ENCODE results near the gene SARNP. TPM values are rescaled to one million over a fixed set of nuclear protein-coding genes. Genes with fewer than 3 reads are reported as not detected.
A peak's percentile ranks its signal among the peaks of the same experiment; 100 is the strongest.

The SARNP gene
- total RNA-seq, 1 donor from 2014 or later = 67.9 TPM

DNA sequence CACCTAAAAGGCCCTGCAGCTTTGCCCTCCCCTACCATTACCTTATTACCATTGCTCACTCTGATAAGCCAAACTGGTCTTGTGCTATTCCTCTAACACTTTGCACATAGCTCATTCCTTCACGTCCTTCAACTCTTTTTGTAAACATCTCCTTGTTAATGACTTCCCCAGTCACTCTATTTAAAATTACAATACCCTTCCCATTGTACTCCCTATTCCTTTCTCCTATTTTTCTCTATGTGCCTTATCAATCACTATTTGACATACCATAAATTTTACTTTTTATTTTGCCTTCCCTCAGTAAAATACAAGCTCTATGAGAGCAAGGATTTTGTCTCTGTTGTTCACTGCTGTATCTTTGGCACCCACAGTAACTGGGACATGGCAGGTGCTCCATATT, 5.4 kb downstream of the SARNP start:
- Mint-ChIP-seq H3K4me3 (no peak overlapping the region), H3K36me3 (peaks cover 6% of the 10 kb centered on the region), H3K4me1 (peaks cover 25% of the 10 kb centered on the region), H3K9me3 (no peaks in the 10 kb centered on the region), H3K27me3 (ENCODE audit: low read depth) (no peaks in the 10 kb centered on the region), H3K27ac (peak overlapping the region; percentile 11)
- no peak for DNase-seq (ENCODE audit: low spot score in 2 of 2, unreplicated experiment in 2 of 2)
- TF ChIP-seq, protein P1, sequence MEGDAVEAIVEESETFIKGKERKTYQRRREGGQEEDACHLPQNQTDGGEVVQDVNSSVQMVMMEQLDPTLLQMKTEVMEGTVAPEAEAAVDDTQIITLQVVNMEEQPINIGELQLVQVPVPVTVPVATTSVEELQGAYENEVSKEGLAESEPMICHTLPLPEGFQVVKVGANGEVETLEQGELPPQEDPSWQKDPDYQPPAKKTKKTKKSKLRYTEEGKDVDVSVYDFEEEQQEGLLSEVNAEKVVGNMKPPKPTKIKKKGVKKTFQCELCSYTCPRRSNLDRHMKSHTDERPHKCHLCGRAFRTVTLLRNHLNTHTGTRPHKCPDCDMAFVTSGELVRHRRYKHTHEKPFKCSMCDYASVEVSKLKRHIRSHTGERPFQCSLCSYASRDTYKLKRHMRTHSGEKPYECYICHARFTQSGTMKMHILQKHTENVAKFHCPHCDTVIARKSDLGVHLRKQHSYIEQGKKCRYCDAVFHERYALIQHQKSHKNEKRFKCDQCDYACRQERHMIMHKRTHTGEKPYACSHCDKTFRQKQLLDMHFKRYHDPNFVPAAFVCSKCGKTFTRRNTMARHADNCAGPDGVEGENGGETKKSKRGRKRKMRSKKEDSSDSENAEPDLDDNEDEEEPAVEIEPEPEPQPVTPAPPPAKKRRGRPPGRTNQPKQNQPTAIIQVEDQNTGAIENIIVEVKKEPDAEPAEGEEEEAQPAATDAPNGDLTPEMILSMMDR (IDR thresholded peaks at IDR 0.05; ENCODE audit: unreplicated experiment) = no peak

DNA sequence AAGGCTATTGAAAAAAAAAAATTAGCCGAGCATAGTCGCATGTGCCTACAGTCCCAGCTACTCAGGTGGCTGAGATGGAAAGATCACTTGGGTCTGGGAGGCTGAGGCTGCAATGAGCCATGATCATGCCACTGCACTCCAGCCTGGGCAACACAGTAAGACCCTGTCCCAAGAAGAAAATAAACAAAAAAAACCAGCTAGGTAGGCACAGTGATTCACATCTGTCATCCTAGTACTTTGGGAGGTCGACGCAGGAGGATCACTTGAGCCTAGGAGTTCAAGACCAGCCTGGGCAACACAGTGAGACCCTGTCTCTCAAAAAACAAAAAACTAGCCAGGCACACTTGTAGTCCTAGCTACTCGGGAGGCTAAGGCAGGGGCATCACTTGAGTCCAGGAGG, 8.2 kb downstream of the SARNP start:
- H3K27ac Mint-ChIP-seq = no peak overlapping the region
- H3K9me3 Mint-ChIP-seq = no peaks in the 10 kb centered on the region
- no peak for DNase-seq (ENCODE audit: low spot score in 2 of 2, unreplicated experiment in 2 of 2)
- H3K36me3 Mint-ChIP-seq = peaks cover 8% of the 10 kb centered on the region
- TF ChIP-seq, protein P1 (IDR thresholded peaks at IDR 0.05; ENCODE audit: unreplicated experiment) = no peak
- peaks cover 14% of the 10 kb centered on the region for H3K4me1 Mint-ChIP-seq
- H3K4me3 Mint-ChIP-seq = no peak overlapping the region
- no peaks in the 10 kb centered on the region for H3K27me3 Mint-ChIP-seq (ENCODE audit: low read depth)

DNA sequence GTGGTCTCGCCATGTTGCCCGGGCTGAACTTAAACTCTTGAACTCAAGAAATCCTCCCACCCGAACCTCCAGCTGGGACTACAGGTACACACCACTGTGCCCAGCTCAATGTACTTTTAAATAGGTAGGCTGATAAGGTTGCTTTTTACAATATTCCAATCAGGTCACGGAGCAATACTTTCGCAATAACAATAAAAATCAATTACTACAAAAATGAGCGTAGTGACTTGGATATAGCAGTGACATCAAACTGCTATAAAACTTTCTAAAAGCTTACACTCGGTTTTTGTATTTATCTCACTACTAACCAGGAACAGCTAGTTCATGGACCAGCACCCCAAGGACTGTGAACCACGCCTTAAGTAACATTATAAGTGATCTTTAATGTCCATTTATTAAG, 10.5 kb downstream of the SARNP start:
- H3K27ac Mint-ChIP-seq = no peak overlapping the region
- no peaks in the 10 kb centered on the region for H3K27me3 Mint-ChIP-seq (ENCODE audit: low read depth)
- peaks cover 11% of the 10 kb centered on the region for H3K36me3 Mint-ChIP-seq
- no peak for DNase-seq (ENCODE audit: low spot score in 2 of 2, unreplicated experiment in 2 of 2)
- TF ChIP-seq, protein P1 (IDR thresholded peaks at IDR 0.05; ENCODE audit: unreplicated experiment) = no peak
- H3K9me3 Mint-ChIP-seq = no peaks in the 10 kb centered on the region
- no peak overlapping the region for H3K4me3 Mint-ChIP-seq
- H3K4me1 Mint-ChIP-seq = peaks cover 5% of the 10 kb centered on the region

DNA sequence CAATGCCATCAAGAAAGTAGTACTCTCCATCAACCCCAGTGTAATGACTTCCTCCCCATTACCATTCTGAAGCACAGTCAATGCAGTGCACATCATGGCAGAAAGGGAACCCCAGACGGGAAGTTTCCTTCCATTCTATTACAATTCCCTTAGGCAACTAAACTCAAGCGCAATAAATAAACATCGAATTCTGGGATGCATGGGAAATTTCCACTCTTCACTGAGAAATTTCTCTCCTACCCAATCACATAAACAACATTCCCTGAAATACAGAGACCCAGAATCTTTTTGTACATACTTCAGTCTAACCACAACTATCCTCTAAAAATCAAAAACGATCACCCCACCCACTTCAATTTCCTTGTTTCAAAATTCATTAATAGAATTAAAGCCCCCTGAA, 20.0 kb downstream of the SARNP start:
- peaks cover 26% of the 10 kb centered on the region for H3K36me3 Mint-ChIP-seq
- no peak overlapping the region for H3K4me3 Mint-ChIP-seq
- no peaks in the 10 kb centered on the region for H3K4me1 Mint-ChIP-seq
- no peak for DNase-seq (ENCODE audit: low spot score in 2 of 2, unreplicated experiment in 2 of 2)
- no peaks in the 10 kb centered on the region for H3K9me3 Mint-ChIP-seq
- no peaks in the 10 kb centered on the region for H3K27me3 Mint-ChIP-seq (ENCODE audit: low read depth)
- TF ChIP-seq, protein P1 (IDR thresholded peaks at IDR 0.05; ENCODE audit: unreplicated experiment) = no peak
- no peak overlapping the region for H3K27ac Mint-ChIP-seq

DNA sequence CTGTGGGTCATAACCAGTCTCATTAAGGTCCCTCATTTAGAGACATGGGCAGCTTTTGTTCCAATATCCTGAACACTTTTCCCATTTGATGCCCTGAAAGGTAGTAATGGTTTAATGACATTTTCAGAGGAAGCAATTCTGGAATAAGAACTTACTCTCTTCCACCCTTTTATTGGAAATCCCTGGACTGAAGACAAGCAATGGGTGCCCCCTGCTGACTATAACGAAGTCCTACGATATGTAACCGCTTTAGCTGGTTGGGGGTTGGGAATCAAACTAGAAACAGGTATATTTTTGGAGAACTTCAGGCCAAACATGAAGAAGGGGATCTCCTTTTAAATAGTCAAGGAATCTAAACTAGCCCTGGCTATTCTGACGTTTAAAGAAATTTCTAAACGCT, 20.5 kb downstream of the SARNP start:
- Mint-ChIP-seq H3K27me3 (ENCODE audit: low read depth) (no peaks in the 10 kb centered on the region), H3K4me1 (no peaks in the 10 kb centered on the region), H3K36me3 (peaks cover 28% of the 10 kb centered on the region), H3K4me3 (no peak overlapping the region), H3K9me3 (no peaks in the 10 kb centered on the region), H3K27ac (no peak overlapping the region)
- DNase-seq (ENCODE audit: low spot score in 2 of 2, unreplicated experiment in 2 of 2) = no peak
- TF ChIP-seq, protein P1 (IDR thresholded peaks at IDR 0.05; ENCODE audit: unreplicated experiment) = peak; percentile 36

DNA sequence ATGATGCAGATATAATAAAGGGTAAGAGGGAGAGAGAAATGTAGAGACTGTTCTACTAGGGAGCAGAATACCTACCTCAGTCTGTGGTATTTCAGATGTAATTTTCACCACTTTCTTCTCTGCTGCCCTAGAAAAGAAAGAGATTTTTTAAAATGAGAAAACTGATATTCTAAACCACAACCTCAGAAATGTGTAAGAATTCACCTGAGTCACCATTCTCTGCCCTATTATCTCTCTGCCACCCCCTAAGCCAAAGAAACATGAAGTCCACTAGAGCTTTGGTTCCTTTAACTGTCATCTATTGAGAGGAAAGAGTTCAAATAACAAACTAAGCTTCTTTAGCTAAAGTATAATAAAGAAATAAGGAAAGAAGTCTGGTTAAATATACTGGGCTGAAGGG, 21.6 kb downstream of the SARNP start:
- peaks cover 31% of the 10 kb centered on the region for H3K36me3 Mint-ChIP-seq
- no peak for DNase-seq (ENCODE audit: low spot score in 2 of 2, unreplicated experiment in 2 of 2)
- no peaks in the 10 kb centered on the region for H3K4me1 Mint-ChIP-seq
- no peak overlapping the region for H3K27ac Mint-ChIP-seq
- no peaks in the 10 kb centered on the region for H3K27me3 Mint-ChIP-seq (ENCODE audit: low read depth)
- H3K4me3 Mint-ChIP-seq = no peak overlapping the region
- TF ChIP-seq, protein P1 (IDR thresholded peaks at IDR 0.05; ENCODE audit: unreplicated experiment) = no peak
- no peaks in the 10 kb centered on the region for H3K9me3 Mint-ChIP-seq
